ENCODE data around the gene SYP. TPM values are rescaled to one million over a fixed set of nuclear protein-coding genes. Genes with fewer than 3 reads are reported as not detected.
A peak's percentile ranks its signal among the peaks of the same experiment; 100 is the strongest.
"Not testable (repeated sequence)": the region's sequence is repeated elsewhere in the genome, so short reads cannot be mapped to it uniquely, and the experiment has no call there.

SYP gene
- polyA plus RNA-seq, 1 experiment: 0.07 TPM

GRCh38 chrX:49157194-49157593, 42.8 kb downstream of the SYP start:
- CTCF ChIA-PET: interaction anchor here (0.8 kb wide), 1 partner anchor 9 kb away, joined by 3 read pairs; no protein-coding TSS in a partner anchor
- Histone ChIP-seq H3K27me3 (ENCODE audit: control insufficient read depth, insufficient read depth, low read length) (no peaks in the 10 kb centered on the region), H3K4me3 (ENCODE audit: low read depth, low read length) (no peak overlapping the region), H3K36me3 (ENCODE audit: control insufficient read depth, insufficient read depth, low read length) (no peaks in the 10 kb centered on the region)
- POLR2A ChIA-PET: no interaction called here
- no peak for TF ChIP-seq CTCF (IDR thresholded peaks at IDR 0.05; ENCODE audit: insufficient read depth, low read depth, low read length)
- no peak for DNase-seq (ENCODE audit: low read depth)

- peak; percentile 23 for DNase-seq (ENCODE audit: low read depth)
- no peaks in the 10 kb centered on the region for H3K36me3 ChIP-seq (ENCODE audit: control insufficient read depth, insufficient read depth, low read length)
- POLR2A ChIA-PET: interaction anchor here (0.6 to 0.7 kb wide), 2 partner anchors 235 to 419 kb away, joined by 3 to 9 read pairs; no protein-coding TSS in a partner anchor
- no peaks in the 10 kb centered on the region for H3K27me3 ChIP-seq (ENCODE audit: control insufficient read depth, insufficient read depth, low read length)
- H3K4me3 ChIP-seq (ENCODE audit: low read depth, low read length): peak overlapping the region; percentile 58
- CTCF ChIA-PET: interaction anchor here (1.0 to 1.4 kb wide), 3 partner anchors 14 to 36 kb away, joined by 4 read pairs; no protein-coding TSS in a partner anchor
- TF ChIP-seq CTCF (IDR thresholded peaks at IDR 0.05; ENCODE audit: insufficient read depth, low read depth, low read length): peak; percentile 61
Observed at GRCh38 chrX:49155900-49156837, 43.8 kb downstream of the SYP start.

- Histone ChIP-seq H3K36me3 (ENCODE audit: control insufficient read depth, insufficient read depth, low read length) (no peaks in the 10 kb centered on the region), H3K27me3 (ENCODE audit: control insufficient read depth, insufficient read depth, low read length) (no peaks in the 10 kb centered on the region), H3K4me3 (ENCODE audit: low read depth, low read length) (peak overlapping the region; percentile 32)
- no peak for TF ChIP-seq CTCF (IDR thresholded peaks at IDR 0.05; ENCODE audit: insufficient read depth, low read depth, low read length)
- no peak for DNase-seq (ENCODE audit: low read depth)
- ChIA-PET CTCF (interaction anchor here (0.6 to 1.4 kb wide), 4 partner anchors 13 to 846 kb away, joined by 3 to 4 read pairs (median 4); no protein-coding TSS in a partner anchor), POLR2A (interaction anchor here (0.6 to 0.7 kb wide), 2 partner anchors 234 to 418 kb away, joined by 3 to 9 read pairs; no protein-coding TSS in a partner anchor)
Observed at GRCh38 chrX:49155243-49155899, 44.6 kb downstream of the SYP start.

GRCh38 chrX:49153467-49153866, 46.5 kb downstream of the SYP start:
- Histone ChIP-seq H3K36me3 (ENCODE audit: control insufficient read depth, insufficient read depth, low read length) (no peaks in the 10 kb centered on the region), H3K4me3 (ENCODE audit: low read depth, low read length) (no peak overlapping the region), H3K27me3 (ENCODE audit: control insufficient read depth, insufficient read depth, low read length) (no peaks in the 10 kb centered on the region)
- no peak for TF ChIP-seq CTCF (IDR thresholded peaks at IDR 0.05; ENCODE audit: insufficient read depth, low read depth, low read length)
- POLR2A ChIA-PET: no interaction called here
- CTCF ChIA-PET: no interaction called here
- DNase-seq (ENCODE audit: low read depth): no peak

- H3K4me3 ChIP-seq (ENCODE audit: low read depth, low read length); DNase-seq (ENCODE audit: low read depth); H3K27me3 ChIP-seq (ENCODE audit: control insufficient read depth, insufficient read depth, low read length); CTCF ChIA-PET; H3K36me3 ChIP-seq (ENCODE audit: control insufficient read depth, insufficient read depth, low read length); POLR2A ChIA-PET: not testable (repeated sequence)
Observed at GRCh38 chrX:49149291-49149690, 50.7 kb downstream of the SYP start.

GRCh38 chrX:49148390-49149100, 51.4 kb downstream of the SYP start:
- H3K27me3 ChIP-seq (ENCODE audit: control insufficient read depth, insufficient read depth, low read length); DNase-seq (ENCODE audit: low read depth); POLR2A ChIA-PET; H3K4me3 ChIP-seq (ENCODE audit: low read depth, low read length); CTCF ChIA-PET; H3K36me3 ChIP-seq (ENCODE audit: control insufficient read depth, insufficient read depth, low read length): not testable (repeated sequence)

All from BJ (cell line).